ENCODE measurements around the gene ANKHD1.
"Not testable (repeated sequence)": the region's sequence is repeated elsewhere in the genome, so short reads cannot be mapped to it uniquely, and the experiment has no call there.

ANKHD1 gene

GRCh38 chr5:140423609-140424008 lies 22.0 kb downstream of the ANKHD1 start:
- no peak for DNase-seq (ENCODE audit: low read depth in 1 of 2, low spot score in 1 of 2)

DNA sequence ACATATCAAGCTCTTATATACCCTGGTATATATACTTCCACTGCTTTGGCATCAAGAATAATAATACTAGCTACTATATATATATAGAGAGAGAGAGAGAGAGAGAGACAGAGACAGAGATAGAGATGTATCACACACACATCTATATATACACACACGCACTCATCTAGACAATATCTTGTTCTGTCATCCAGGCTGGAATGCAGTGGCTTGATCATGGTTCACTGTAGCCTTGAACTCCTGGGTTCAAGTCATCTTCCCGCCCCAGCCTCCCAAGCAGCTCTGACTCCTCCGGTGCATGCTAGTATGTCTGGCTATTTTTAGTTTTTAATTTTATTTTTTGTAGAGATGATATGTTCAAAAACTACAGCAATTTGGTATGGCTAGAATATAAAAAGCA lies 22.5 kb downstream of the ANKHD1 start:
- no peak for DNase-seq (ENCODE audit: low read depth in 1 of 2, low spot score in 1 of 2)

DNA sequence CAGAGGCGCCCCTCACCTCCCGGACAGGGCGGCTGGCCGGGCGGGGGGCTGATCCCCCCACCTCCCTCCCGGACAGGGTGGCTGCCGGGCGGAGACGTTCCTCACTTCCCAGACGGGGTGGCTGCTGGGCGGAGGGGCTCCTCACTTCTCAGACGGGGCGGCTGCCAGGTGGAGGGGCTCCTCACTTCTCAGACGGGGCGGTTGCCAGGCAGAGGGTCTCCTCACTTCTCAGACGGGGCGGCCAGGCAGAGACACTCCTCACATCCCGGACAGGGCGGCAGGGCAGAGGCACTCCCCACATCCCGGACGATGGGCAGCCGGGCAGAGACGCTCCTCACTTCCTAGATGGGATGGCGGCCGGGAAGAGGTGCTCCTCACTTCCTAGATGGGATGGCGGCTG lies 26.1 kb downstream of the ANKHD1 start:
- DNase-seq (ENCODE audit: low read depth in 1 of 2, low spot score in 1 of 2), result not testable (repeated sequence)

- no peak for DNase-seq (ENCODE audit: low read depth in 1 of 2, low spot score in 1 of 2)
These were observed 28.1 kb downstream of the ANKHD1 start for GRCh38 chr5:140429724-140430123.

DNA sequence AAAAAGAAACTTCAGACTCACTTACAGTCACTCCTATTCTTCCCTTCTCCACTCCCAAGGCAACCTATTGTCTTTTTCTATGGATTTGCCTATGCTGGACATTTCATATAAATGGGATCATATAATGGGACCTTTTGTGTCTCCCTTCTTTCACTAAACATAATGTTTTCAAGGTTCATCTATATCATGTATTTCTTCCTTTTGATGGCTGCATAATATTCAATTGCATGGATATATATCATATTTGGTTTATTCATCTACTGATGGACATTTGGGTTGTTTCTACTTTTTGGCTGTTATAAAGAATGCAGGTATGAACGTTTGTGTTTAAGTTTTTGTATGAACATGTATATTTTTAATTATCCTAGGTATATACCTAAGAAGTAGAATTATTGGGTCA lies 30.6 kb downstream of the ANKHD1 start:
- DNase-seq (ENCODE audit: low read depth in 1 of 2, low spot score in 1 of 2), result no peak

GRCh38 chr5:140432916-140433315 lies 31.3 kb downstream of the ANKHD1 start:
- no peak for DNase-seq (ENCODE audit: low read depth in 1 of 2, low spot score in 1 of 2)

DNA sequence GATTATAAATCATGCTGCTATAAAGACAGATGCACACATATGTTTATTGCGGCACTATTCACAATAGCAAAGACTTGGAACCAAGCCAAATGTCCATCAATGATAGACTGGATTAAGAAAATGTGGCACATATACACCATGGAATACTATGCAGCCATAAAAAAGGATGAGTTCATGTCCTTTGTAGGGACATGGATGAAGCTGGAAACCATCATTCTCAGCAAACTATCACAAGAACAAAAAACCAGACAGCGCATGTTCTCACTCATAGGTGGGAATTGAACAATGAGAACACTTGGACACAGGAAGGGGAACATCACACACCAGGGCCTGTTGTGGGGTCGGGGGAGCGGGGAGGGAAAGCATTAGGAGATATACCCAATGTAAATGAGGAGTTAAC lies 55.7 kb downstream of the ANKHD1 start:
- DNase-seq (ENCODE audit: low read depth in 1 of 2, low spot score in 1 of 2), result not testable (repeated sequence)

DNA sequence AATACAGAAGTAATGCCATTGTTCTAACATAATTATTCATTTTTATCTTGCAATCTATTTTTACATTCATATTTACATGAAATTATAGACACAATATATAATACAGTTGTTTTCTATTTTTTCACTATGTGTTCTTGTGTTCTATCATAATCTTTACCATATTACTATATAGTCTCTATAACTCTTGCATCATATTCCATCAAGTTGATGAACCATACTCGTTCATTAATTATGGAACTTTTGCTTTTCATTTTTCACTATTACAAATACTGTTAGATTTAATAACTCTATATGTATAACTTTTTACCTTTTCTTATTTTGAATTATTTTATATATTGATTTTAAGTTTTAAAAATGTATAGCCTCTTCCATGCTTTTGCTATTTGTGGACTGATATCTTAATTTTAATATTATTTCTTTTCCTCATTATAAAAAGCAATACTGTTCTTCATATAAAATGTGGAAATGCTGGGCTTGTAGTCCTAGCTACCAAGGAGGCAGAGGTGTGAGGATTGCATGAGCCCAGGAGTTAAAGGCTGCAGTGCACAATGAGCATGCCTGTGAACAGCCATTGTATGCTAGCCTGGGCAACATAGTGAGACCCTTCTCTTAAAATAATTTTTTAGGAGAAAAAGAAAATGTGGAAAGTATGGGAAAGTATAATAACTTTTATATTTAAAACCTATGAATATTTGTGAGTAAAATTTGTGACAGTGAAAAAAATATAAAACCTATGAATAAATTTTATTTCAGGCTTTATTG lies 65.5 kb downstream of the ANKHD1 start:
- DNase-seq (ENCODE audit: low read depth in 1 of 2, low spot score in 1 of 2), result no peak

DNA sequence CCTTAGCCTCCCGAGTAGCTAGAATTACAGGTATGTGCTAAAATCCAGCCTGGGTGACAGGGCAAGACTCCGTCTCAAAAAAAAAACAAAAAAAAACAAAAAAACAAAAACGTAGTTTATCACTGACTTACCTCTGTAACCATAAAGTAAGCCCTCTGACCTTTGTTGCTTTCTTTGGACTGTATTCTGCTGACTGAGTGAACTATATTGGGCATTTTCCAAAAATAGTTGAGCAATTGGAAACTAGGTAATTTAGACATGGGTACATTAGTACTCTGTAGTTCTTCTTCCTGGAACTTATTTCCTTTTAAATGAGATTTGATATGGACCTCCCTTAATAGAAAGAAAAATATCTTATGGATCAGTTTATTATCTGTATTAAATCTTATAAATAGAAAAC lies 66.6 kb downstream of the ANKHD1 start:
- DNase-seq (ENCODE audit: low read depth in 1 of 2, low spot score in 1 of 2), result no peak

GRCh38 chr5:140469259-140469658 lies 67.6 kb downstream of the ANKHD1 start:
- no peak for DNase-seq (ENCODE audit: low read depth in 1 of 2, low spot score in 1 of 2)

- DNase-seq (ENCODE audit: low read depth in 1 of 2, low spot score in 1 of 2), result no peak
These were observed 78.8 kb downstream of the ANKHD1 start for GRCh38 chr5:140480310-140481014.

DNA sequence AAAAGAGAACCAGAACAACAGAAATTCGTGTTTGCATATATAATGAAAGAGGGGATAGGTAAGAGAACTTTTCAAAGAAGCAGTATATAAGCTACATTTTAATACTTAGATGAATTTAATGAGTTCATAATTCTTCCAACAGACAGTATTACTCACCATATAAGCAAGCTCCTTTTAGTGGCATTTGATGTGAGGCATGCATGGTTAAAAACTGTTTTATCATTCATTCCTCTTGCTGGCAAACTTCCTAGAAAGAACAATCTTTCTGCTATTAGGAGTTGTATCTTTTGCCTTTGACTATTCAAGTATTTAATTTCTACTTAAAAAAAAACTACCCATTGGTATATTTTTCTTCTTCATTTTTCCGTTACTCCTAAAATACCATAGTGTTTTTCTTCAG lies 80.1 kb downstream of the ANKHD1 start:
- DNase-seq (ENCODE audit: low read depth in 1 of 2, low spot score in 1 of 2), result no peak

GRCh38 chr5:140483055-140483454 lies 81.4 kb downstream of the ANKHD1 start:
- DNase-seq (ENCODE audit: low read depth in 1 of 2, low spot score in 1 of 2), result no peak

DNA sequence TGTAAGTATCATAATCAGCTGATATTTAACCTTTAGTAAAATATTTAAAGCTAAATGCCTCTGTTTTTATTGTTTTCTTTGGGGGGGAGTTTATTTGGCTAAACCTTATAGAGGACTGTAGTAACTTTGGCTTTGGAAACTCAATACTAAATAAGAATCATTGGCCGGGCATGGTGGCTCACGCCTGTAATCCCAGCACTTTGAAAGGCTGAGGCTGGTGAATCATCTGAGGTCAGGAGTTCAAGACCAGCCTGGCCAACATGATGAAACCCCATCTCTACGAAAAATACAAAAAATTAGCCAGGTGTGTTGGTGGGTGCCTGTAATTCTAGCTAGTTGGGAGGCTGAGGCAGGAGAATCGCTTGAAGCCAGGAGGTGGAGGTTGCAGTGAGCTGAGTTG lies 86.5 kb downstream of the ANKHD1 start:
- DNase-seq (ENCODE audit: low read depth in 1 of 2, low spot score in 1 of 2), result not testable (repeated sequence)

DNA sequence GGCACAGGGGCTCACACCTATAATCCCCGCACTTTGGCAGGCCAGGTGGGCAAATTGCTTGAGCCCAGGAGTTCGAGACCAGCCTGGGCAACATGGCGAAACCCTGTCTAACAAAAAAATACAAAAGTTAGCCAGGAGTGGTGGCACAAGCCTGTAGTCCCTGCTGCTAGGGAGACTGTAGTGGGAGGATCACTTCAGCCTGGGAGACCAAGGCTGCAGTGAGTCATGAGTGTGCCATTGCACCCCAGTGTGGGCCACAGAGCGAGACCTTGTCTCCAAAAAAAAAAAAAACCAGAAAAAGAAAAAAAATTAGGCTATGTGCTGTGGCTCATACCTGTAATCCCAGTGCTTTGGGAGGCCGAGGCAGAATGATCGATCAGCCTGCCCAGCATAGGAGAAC lies 87.3 kb downstream of the ANKHD1 start:
- DNase-seq (ENCODE audit: low read depth in 1 of 2, low spot score in 1 of 2), result no peak

DNA sequence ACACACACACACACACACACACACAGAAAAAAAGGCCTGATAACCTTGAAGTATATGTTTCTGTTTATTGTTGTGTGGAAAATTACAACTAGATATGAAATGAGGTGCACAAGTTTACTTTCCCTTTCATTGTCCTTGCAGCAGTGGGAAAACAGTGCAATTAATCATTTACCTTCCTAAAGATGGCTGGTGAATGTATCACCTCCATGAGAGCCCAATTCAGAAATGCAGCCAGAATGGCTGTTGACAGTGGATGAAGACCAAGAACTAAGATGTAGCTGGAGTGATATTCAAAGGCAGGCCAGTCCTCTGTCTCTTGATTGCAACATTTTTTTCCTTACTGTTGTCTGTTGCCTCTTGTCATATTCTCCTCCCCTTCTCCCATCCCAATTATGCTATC lies 96.3 kb downstream of the ANKHD1 start:
- no peak for DNase-seq (ENCODE audit: low read depth in 1 of 2, low spot score in 1 of 2)

DNA sequence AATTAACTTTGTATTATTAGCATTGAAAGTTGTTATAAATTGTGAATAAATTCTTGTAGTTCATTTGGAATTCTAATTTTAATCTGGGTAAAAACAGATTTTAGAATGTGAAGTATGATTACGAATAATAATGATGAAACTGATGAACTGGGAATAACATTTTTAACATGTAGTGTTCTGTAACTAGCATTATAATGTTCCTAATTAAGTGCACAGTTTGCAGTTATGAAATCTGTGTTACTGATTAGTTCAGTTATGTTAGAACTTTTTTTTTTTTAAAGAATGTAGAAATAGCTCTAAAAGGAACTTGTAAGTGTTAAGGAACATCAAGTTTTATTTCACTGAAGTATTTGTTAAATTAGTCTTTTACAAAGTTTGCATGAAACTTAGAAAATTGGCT lies 97.0 kb downstream of the ANKHD1 start:
- DNase-seq (ENCODE audit: low read depth in 1 of 2, low spot score in 1 of 2), result no peak

DNA sequence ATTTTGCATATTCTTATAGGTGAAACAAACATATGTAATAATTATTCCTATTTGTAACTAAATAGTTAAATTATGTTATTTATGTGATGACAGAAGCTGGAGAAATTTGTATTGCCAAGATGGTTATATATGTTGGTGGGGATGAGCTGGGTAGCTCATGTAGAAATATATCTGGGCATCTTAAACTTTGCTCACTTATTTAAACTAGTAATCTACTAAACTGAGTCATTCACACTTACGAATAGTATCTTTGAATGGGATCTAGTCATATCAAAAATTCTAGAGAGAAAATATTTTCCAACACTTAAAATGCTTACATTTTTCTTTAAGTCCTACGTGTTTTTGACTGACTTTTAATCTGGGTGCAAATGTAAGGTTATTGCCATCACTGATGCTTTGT lies 101.2 kb downstream of the ANKHD1 start:
- DNase-seq (ENCODE audit: low read depth in 1 of 2, low spot score in 1 of 2), result no peak

GRCh38 chr5:140509898-140510297 lies 108.3 kb downstream of the ANKHD1 start:
- no peak for DNase-seq (ENCODE audit: low read depth in 1 of 2, low spot score in 1 of 2)

DNA sequence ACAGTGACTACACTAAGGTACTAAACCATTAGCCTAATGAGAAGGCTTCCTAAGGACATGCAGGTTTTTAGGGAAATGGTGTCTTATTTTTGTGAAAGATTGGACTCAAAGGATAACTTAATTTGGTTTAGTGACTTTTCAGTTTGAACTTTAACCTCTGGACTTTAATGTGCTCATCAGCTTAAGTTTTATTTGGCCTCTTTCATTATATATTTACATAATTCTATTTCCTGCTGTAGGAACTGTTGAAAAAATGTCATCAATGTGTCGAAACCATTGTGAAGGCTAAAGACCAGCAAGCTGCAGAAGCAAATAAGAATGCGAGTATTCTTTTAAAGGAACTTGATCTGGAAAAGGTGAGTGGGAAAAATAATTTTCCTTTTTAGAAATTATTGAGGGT lies 111.5 kb downstream of the ANKHD1 start:
- DNase-seq (ENCODE audit: low read depth in 1 of 2, low spot score in 1 of 2), result no peak

DNA sequence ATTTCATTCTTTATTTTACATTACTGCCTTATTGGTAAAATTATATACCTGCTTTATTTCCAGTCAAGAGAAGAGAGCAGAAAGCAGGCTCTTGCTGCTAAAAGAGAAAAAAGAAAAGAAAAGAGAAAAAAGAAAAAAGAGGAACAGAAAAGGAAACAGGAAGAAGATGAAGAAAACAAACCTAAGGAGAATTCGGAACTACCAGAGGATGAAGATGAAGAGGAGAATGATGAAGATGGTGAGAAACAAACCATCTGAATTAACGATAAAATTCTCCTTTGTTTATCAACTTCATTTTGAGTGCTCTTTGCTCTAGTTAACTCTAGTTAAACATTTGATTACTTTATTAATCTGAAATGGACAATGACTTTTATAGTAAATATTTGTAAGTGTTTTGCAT lies 122.4 kb downstream of the ANKHD1 start:
- DNase-seq (ENCODE audit: low read depth in 1 of 2, low spot score in 1 of 2), result no peak

DNA sequence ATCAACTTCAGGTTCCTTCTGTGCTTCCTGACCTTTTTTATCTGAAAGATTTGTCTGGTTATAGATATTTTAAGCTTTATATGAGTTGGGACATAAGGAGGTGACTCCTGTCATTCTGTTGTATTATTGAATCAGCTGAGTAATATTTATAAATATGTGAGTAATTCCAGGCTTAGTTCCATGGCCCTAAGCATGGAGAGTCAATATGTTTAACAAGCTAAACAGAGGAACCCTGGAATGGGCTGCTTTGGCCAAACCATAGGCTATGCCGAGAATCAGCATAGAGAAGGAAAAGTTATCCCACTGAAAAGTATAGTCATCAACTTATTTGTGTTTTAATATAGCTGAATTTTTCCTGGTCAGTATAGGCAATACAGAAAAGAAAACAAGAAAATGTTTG lies 138.6 kb downstream of the ANKHD1 start:
- no peak for DNase-seq (ENCODE audit: low read depth in 1 of 2, low spot score in 1 of 2)

GRCh38 chr5:140542972-140543371 lies 141.3 kb downstream of the ANKHD1 start:
- DNase-seq (ENCODE audit: low read depth in 1 of 2, low spot score in 1 of 2), result no peak
